Stimulated activated CD8-positive, alpha-beta memory T cell treated with anti-CD3 and anti-CD28 coated beads, Interleukin-15, amount 100 ng/mL, for 1 hour (primary cell): Measurements from ENCODE around the gene ANKMY1.

Source experiments
- DNase-seq: peaks from one replicate; pipeline ENCODE4 v3.0.0-alpha.2; 2020; ENCODE audit warnings: low read depth

The ANKMY1 gene

DNA sequence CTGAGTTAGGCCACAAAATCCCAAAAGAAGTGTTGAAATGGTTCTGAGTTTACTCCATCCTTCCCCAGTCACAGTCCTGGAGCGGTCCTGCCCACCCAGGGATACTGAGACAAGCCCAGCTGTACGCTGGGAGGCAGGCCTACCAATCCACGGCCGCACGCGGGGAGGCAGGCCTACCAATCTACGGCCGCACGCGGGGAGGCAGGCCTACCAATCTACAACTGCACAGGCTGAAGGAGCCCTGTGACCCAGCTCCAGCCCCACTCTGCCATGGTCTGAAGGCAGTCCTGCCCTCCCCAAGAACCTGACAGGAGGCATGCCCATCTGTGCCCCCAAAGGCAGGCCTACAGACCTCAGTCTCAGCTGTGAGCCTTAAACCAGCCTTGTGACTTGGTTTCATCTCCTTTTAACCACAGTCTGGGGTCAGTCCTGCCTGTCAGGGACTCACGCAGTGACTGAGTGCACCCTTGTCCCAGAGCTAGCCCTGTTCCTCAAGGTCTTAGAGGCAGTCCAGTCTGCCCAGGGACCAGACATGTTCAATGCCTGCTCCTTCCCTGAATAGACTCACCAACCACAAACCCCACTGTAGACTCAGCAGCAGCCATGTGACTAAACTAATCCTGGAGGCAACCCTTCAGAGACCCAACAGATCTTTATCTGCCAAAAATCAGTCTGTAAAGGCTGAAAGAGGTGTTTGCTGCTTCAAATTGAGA is 85.6 kb downstream of the ANKMY1 start:
- no peak for DNase-seq

DNA sequence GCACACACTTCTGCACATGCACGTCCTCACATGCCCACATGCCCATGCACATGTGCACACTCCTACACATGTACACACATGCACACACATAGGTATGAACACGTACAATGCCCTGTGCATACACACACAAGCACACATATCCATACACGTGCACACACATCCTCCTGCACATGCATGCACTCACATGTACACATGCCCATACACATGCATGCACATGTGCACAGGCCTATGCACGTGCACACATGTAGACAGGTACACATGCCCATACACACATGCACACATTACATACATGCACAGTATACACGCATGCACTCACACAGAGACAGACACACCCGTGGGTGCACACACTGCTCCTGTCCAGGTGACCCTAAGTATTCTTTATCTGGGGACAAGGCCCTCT is 88.0 kb downstream of the ANKMY1 start:
- no peak for DNase-seq

DNA sequence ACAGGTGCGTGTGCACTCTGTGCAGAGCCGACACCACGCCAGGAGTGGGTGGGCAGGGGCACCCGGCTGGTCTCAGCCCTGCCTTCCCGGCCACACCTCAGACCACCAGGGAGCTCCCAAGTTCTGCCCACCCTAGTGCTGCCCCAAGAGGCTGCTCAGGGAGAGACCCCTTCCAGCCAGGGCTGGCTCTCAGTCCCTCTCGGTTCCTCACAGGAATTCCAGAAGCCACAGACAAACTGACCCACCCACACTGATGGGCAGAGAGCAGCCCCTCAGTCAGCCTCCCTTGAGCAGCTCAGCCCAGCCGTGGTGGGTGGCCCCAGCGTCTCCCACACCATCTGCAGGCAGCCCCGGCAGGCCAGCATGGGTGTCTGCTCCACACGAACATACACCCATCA is 88.5 kb downstream of the ANKMY1 start:
- no peak for DNase-seq

- no peak for DNase-seq
Observed at GRCh38 chr2:240468303-240469238, 89.2 kb downstream of the ANKMY1 start.

DNA sequence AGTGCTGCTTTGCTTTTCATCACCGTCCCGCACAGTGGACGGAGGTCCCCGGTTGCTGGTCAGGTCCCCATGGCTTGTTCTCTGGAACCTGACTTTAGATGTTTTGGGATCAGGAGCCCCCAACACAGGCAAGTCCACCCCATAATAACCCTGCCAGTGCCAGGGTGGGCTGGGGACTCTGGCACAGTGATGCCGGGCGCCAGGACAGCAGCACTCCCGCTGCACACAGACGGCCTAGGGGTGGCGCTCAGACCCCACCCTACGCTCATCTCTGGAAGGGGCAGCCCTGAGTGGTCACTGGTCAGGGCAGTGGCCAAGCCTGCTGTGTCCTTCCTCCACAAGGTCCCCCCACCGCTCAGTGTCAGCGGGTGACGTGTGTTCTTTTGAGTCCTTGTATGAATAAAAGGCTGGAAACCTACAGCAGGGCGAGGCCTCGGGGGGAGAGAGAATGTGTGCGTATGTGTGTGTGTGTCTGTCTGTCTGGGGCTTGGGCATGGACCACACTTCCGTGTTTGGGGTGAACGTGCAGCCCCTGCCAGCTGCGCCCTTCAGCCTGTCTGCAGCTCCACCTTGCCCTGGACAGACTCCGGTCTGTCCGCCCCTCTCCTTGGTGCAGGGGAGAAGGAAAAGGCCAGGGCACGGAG is 90.0 kb downstream of the ANKMY1 start:
- no peak for DNase-seq

GRCh38 chr2:240467149-240467642 is 90.6 kb downstream of the ANKMY1 start:
- DNase-seq = no peak

GRCh38 chr2:240466579-240467148 is 91.1 kb downstream of the ANKMY1 start:
- no peak for DNase-seq

- DNase-seq = no peak
Observed at GRCh38 chr2:240465765-240466578, 91.8 kb downstream of the ANKMY1 start.

GRCh38 chr2:240465268-240465764 is 92.5 kb downstream of the ANKMY1 start:
- DNase-seq = no peak

GRCh38 chr2:240464514-240465241 is 93.1 kb downstream of the ANKMY1 start:
- DNase-seq = no peak

- DNase-seq = no peak
Observed at GRCh38 chr2:240463866-240464481, 93.8 kb downstream of the ANKMY1 start.

- DNase-seq = no peak
Observed at GRCh38 chr2:240463274-240463865, 94.4 kb downstream of the ANKMY1 start.

DNA sequence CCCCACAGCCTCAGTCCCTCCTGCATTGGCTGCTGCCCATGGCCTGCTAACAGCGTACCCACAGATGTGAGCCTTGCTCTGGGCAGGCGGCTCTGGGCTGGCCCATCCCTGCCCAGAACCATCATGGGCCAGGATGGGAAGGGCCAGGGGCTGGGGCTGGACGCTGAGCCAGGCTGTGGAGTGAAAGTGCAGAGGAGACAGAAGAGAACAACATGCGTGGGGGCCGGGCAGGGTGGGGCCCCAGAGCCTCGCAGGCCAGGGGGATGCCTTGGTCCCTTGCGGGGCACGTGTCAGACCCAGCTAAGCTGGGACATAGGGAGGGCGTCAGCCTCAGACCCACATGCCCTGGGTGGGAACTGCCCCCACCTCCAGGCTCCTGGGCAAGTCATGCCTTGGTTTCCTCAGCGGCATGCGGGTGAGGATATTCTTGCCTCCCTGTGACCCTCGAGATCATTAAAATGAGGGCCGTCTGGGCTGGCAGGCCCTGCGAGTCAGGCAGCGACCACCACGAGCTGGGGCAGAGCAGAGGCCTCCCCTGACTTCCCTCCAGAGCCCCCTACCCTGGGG is 95.0 kb downstream of the ANKMY1 start:
- DNase-seq = no peak

DNA sequence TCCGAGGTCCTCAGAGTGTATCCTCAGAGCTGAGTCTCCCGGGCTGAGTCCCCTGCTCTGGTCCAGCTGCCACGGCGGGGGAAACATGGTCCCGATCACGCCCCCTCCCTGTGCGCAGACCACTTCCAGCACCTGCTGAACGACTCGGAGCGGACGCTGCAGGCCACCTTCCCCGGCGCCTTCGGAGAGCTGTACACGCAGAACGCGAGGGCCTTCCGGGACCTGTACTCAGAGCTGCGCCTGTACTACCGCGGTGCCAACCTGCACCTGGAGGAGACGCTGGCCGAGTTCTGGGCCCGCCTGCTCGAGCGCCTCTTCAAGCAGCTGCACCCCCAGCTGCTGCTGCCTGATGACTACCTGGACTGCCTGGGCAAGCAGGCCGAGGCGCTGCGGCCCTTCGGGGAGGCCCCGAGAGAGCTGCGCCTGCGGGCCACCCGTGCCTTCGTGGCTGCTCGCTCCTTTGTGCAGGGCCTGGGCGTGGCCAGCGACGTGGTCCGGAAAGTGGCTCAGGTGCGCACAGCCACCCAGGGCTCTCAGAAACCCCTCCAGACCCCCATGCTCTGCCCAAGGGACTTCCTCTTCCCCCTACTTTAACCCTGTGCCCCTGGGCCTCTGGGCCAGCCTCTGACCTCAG is 95.6 kb downstream of the ANKMY1 start:
- no peak for DNase-seq

DNA sequence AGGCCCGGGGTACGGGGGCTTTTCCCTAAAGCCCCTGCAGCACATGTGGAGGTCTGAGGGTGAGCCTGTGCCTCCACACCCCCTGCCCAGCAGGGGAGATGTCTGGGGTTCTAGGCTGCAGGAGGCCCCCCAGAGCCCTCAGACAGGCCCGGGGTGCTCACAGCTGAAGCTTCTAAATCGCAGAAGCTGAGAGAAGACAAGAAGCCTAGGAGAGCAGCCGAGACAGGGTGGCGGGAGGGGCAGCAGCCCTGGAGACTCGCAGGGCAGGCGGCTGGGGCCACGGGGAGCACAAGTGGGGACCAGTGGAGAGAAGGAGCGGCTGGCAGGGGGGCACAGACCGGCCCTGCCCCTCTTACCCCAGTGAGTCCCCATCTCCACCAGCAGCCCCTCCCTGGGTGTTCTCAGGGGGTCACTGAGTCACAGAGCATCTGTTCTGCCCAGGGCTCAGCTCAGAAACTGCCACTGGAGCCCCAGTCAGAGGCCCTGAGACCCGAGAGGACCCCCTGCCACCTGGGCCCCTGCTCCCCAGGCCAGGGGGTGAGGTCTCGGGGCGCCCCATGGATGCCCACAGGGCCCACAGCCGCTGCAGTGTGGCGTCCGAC is 96.2 kb downstream of the ANKMY1 start:
- DNase-seq = no peak

DNA sequence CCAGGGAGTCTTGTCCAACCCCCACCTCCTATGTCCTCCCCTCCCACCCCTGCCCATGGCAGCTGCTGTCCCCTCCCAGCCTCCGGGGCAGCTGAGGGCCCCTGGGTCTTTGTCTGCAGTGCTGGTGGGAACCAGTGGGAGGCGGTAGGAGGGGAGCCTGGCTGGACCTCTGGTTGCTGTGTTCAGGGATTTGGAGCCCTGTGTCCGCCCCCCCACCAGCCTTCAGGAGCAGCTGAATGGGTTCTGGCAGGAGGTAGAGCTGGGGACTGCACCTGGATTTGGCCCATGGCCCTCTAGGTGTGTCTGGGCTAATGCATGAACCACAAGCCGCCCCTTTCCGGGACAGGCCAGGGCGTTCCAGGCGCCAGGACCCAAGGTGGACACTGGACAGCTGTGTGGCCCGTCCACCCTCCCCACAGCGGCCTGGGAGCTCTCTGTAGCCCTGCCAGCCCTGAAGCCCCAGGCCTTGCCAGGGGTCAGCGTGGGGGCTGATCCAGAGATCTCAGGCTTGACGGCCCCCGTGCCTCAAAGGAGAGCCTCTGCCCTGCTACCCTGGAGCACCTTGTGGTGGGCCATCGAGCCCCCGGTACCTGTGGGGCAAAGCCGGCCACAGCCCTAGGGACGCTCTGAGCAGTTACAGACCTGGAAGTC is 96.9 kb downstream of the ANKMY1 start:
- DNase-seq = no peak

DNA sequence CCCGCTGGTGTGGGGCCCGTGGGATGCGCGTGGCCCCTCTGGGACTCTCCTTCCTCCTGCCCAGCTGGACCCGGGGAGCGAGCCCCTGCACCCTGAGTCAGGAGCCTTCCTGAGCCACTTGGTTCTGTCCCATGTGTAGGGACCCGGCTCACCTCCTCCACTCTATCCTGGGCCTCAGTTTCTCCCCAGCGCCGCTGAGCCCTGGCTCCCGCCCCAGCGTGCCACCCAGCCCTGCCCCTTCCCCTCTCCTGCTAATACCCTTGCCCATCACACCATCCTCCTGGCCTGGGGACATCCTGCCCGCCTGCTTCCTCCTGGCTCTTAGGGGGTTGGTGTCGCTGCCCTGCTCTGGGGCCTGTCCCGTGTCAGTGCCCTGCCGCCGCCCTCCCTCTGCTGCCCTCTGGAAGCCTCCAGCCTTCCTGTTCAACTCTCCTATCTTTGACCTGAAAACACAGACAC is 97.5 kb downstream of the ANKMY1 start:
- no peak for DNase-seq
